ENCODE measurements around the gene CDK1. TPM values are rescaled to one million over a fixed set of nuclear protein-coding genes. Genes with fewer than 3 reads are reported as not detected.

Gene CDK1
- total and polyA plus RNA-seq, 10 of the 15 experiments (the other 5 are each of a cell fraction or from before 2014, with no cell fraction given) = 81.5 to 361 (median 133) TPM

GRCh38 chr10:60818134-60818770, 40.0 kb downstream of the CDK1 start:
- ChIA-PET POLR2A (no interaction called here), SMC1A (ENCODE audit: uncharacterized antibody, unreplicated experiment) (interaction anchor here (1.1 kb wide), 1 partner anchor 932 kb away, joined by 7 read pairs; no protein-coding TSS in a partner anchor), CTCF (interaction anchor here (1.0 to 3.0 kb wide), 5 partner anchors 21 to 467 kb away, joined by 3 to 20 read pairs (median 4); no protein-coding TSS in a partner anchor), RAD21 (ENCODE audit: unreplicated experiment) (no interaction called here)
- H3K9me3 ChIP-seq (replicated peaks; ENCODE audit: control insufficient read depth, insufficient read depth, low read length) = no peaks in the 10 kb centered on the region
- no peaks in the 10 kb centered on the region for H3K27me3 ChIP-seq (replicated peaks in 1 of 2; ENCODE audit: control insufficient read depth in 2 of 2, insufficient read depth in 2 of 2, low read length in 1 of 2)
- DNase-seq (ENCODE audit: low read depth, low spot score) (no peak), ATAC-seq (no peak), FAIRE-seq (no peak)
- in situ Hi-C loops (cut with MboI) (loop anchor here (5.0 to 25.0 kb wide), 4 partner anchors 144 to 1019 kb away; no protein-coding TSS in a partner anchor), intact Hi-C loops (cut with micrococcal nuclease; ENCODE audit: unreplicated experiment) (loop anchor here (5.0 to 10.0 kb wide), 2 partner anchors 774 to 1017 kb away; no protein-coding TSS in a partner anchor)
- H3K4me2 ChIP-seq (ENCODE audit: control insufficient read depth, insufficient read depth) = no peak overlapping the region
- WGBS (ENCODE audit: insufficient coverage, insufficient replicate concordance, low lambda C conversion rate, missing lambda C conversion rate) = 60% methylated on average over 3 of the region's 3 CpGs
- H3K4me3 ChIP-seq = no peak overlapping the region
- no peak overlapping the region for H3K27ac ChIP-seq (ENCODE audit: control insufficient read depth, insufficient read depth)
- no peaks in the 10 kb centered on the region for H3K79me2 ChIP-seq (ENCODE audit: control insufficient read depth, insufficient read depth, low read length)
- BruUV-seq (replicated peaks) = no TSS peak
- H3K4me1 ChIP-seq (ENCODE audit: control insufficient read depth, insufficient read depth, low read length) = no peaks in the 10 kb centered on the region
- no peaks in the 10 kb centered on the region for H3K36me3 ChIP-seq (ENCODE audit: control insufficient read depth in 2 of 2, insufficient read depth in 2 of 2, low read length in 1 of 2)
- H3K9ac ChIP-seq (ENCODE audit: control insufficient read depth, insufficient read depth, low read length) = no peak overlapping the region
- no peak overlapping the region for H2AFZ ChIP-seq (ENCODE audit: control insufficient read depth, low read depth, low read length)
- no peaks in the 10 kb centered on the region for H4K20me1 ChIP-seq (ENCODE audit: control insufficient read depth, insufficient read depth)
- TF ChIP-seq RAD21 (IDR thresholded peaks at IDR 0.05; ENCODE audit: insufficient read depth, low read depth, low read length) (no peak), NFYA (IDR thresholded peaks at IDR 0.05; ENCODE audit: borderline replicate concordance, low read depth, low read length) (no peak), PML (IDR thresholded peaks at IDR 0.05; ENCODE audit: low read length) (no peak), BCLAF1 (IDR thresholded peaks at IDR 0.05) (no peak), ATF7 (IDR thresholded peaks at IDR 0.05; ENCODE audit: low read depth) (no peak), GABPA (IDR thresholded peaks at IDR 0.05; ENCODE audit: low read depth) (no peak), ASH2L (IDR thresholded peaks at IDR 0.05; ENCODE audit: borderline replicate concordance, low read depth) (no peak), SRF (IDR thresholded peaks at IDR 0.05; ENCODE audit: low read depth in 2 of 2, low read length in 2 of 2) (no peak), RAD51 (IDR thresholded peaks at IDR 0.05) (no peak), PRDM15 (CRISPR knock-in tag; IDR thresholded peaks at IDR 0.05) (no peak), EED (IDR thresholded peaks at IDR 0.05; ENCODE audit: low read depth) (no peak), BCL3 (IDR thresholded peaks at IDR 0.05; ENCODE audit: borderline replicate concordance, insufficient read depth, low read depth, low read length, poor library complexity, severe bottlenecking) (no peak), ESRRA (IDR thresholded peaks at IDR 0.05; ENCODE audit: low read length) (no peak), ZNF274 (IDR thresholded peaks at IDR 0.05; ENCODE audit: insufficient read depth, insufficient read length) (no peak), NR2C1 (IDR thresholded peaks at IDR 0.05) (no peak), KDM1A (IDR thresholded peaks at IDR 0.05; ENCODE audit: borderline replicate concordance) (no peak), JUNB (IDR thresholded peaks at IDR 0.05) (no peak)

All from GM12878 (cell line).